GM15510 (cell line): Measurements from ENCODE around the gene HBZ.
"Not testable (repeated sequence)": the region's sequence is repeated elsewhere in the genome, so short reads cannot be mapped to it uniquely, and the experiment has no call there.

Experiments used
- POLR2A ChIP-seq: IDR thresholded peaks from 3 replicates; pipeline ENCODE4 v1.6.1; 2011; ENCODE audit warnings: borderline replicate concordance; ENCODE audit not compliant: insufficient read length; ENCODE audit errors: extremely low read depth

The HBZ gene

GRCh38 chr16:175011-175949, 22.8 kb downstream of the HBZ start:
- no peak for TF ChIP-seq POLR2A

- not testable (repeated sequence) for TF ChIP-seq POLR2A
These were observed 24.3 kb downstream of the HBZ start, which contains the start of gene HBA1 for GRCh38 chr16:176477-177382. Gene HBA1 (plus strand): TSS chr16:176680. CDS start chr16:176717, 37 bp downstream.

GRCh38 chr16:177394-177822, 25.0 kb downstream of the HBZ start:
- TF ChIP-seq POLR2A, result no peak

GRCh38 chr16:177981-178667, 25.7 kb downstream of the HBZ start:
- no peak for TF ChIP-seq POLR2A

GRCh38 chr16:178668-179015, 26.2 kb downstream of the HBZ start:
- TF ChIP-seq POLR2A, result no peak

GRCh38 chr16:179211-180092, 27.0 kb downstream of the HBZ start:
- TF ChIP-seq POLR2A, result no peak

- no peak for TF ChIP-seq POLR2A
These were observed 27.7 kb downstream of the HBZ start, which contains the start of gene HBQ1 for GRCh38 chr16:180101-180675. Gene HBQ1 (plus strand): TSS chr16:180459. CDS start chr16:180487, 28 bp downstream.

GRCh38 chr16:180681-181564, 28.5 kb downstream of the HBZ start:
- no peak for TF ChIP-seq POLR2A

- no peak for TF ChIP-seq POLR2A
These were observed 29.1 kb downstream of the HBZ start for GRCh38 chr16:181565-182021.

- no peak for TF ChIP-seq POLR2A
These were observed 30.6 kb downstream of the HBZ start for GRCh38 chr16:183005-183404.

- no peak for TF ChIP-seq POLR2A
These were observed 32.8 kb downstream of the HBZ start for GRCh38 chr16:185213-185612.

- no peak for TF ChIP-seq POLR2A
These were observed 33.2 kb downstream of the HBZ start for GRCh38 chr16:185691-186090.
